NCI-H146 treated with DMSO at 0.1 percent for 48 hours (cell line): ENCODE data around the gene USPL1.

Experiments
- DNase-seq: peaks from one replicate; lab custom pipeline; 2025; ENCODE audit not compliant: unreplicated experiment; lab: John Stamatoyannopoulos, UW

The USPL1 gene

GRCh38 chr13:30654430-30654829 lies 36.7 kb downstream of the USPL1 start:
- no peak for DNase-seq

- no peak for DNase-seq
These were observed 38.5 kb downstream of the USPL1 start for GRCh38 chr13:30656178-30656577.

- no peak for DNase-seq
These were observed 42.3 kb downstream of the USPL1 start for GRCh38 chr13:30659980-30660379.

GRCh38 chr13:30660796-30661195 lies 43.1 kb downstream of the USPL1 start:
- DNase-seq, result no peak

GRCh38 chr13:30664689-30665275 lies 47.1 kb downstream of the USPL1 start:
- DNase-seq, result no peak

GRCh38 chr13:30665638-30666037 lies 47.9 kb downstream of the USPL1 start:
- DNase-seq, result no peak

- no peak for DNase-seq
These were observed 48.4 kb downstream of the USPL1 start for GRCh38 chr13:30666113-30666512.

GRCh38 chr13:30667014-30667413 lies 49.3 kb downstream of the USPL1 start:
- no peak for DNase-seq

- DNase-seq, result no peak
These were observed 50.6 kb downstream of the USPL1 start for GRCh38 chr13:30668312-30668711.

GRCh38 chr13:30671271-30671815 lies 53.6 kb downstream of the USPL1 start:
- DNase-seq, result no peak

- DNase-seq, result peak; percentile 89
These were observed 56.2 kb downstream of the USPL1 start for GRCh38 chr13:30673669-30674521.

- DNase-seq, result no peak
These were observed 58.0 kb downstream of the USPL1 start for GRCh38 chr13:30675717-30676116.

- no peak for DNase-seq
These were observed 59.0 kb downstream of the USPL1 start for GRCh38 chr13:30676672-30677071.

- DNase-seq, result no peak
These were observed 62.0 kb downstream of the USPL1 start for GRCh38 chr13:30679483-30680330.

- no peak for DNase-seq
These were observed 64.1 kb downstream of the USPL1 start for GRCh38 chr13:30681843-30682242.

- DNase-seq, result no peak
These were observed 67.7 kb downstream of the USPL1 start for GRCh38 chr13:30685320-30685859.

- no peak for DNase-seq
These were observed 68.3 kb downstream of the USPL1 start for GRCh38 chr13:30685987-30686386.

GRCh38 chr13:30687601-30688000 lies 69.9 kb downstream of the USPL1 start:
- no peak for DNase-seq

GRCh38 chr13:30689752-30690151 lies 72.0 kb downstream of the USPL1 start:
- DNase-seq, result no peak

- DNase-seq, result no peak
These were observed 72.8 kb downstream of the USPL1 start for GRCh38 chr13:30690282-30691188.
